Keratinocyte (primary cell): ENCODE results near the gene TMC7.

Source experiments
- EZH2 ChIP-seq: IDR thresholded peaks from one replicate; pipeline ENCODE4 v1.6.1; 2012; ENCODE audit warnings: inconsistent platforms, mild to moderate bottlenecking, low read length, moderate library complexity
- TF ChIP-seq, protein P1 (sequence below), 3 experiments: IDR thresholded peaks in 1 of 3; conservative IDR thresholded peaks in 1 of 3; optimal IDR thresholded peaks in 1 of 3; 2 replicates in 2 of 3; 3 replicates in 1 of 3; pipeline versions ENCODE3 to v1.5.1; 2011; ENCODE audit warnings: low read length in 3 of 3, mild to moderate bottlenecking in 3 of 3, moderate library complexity in 2 of 3, control low read depth in 1 of 3, inconsistent platforms in 1 of 3; ENCODE audit not compliant: insufficient read depth in 2 of 3; ENCODE audit errors: extremely low read depth in 1 of 3

DNA sequence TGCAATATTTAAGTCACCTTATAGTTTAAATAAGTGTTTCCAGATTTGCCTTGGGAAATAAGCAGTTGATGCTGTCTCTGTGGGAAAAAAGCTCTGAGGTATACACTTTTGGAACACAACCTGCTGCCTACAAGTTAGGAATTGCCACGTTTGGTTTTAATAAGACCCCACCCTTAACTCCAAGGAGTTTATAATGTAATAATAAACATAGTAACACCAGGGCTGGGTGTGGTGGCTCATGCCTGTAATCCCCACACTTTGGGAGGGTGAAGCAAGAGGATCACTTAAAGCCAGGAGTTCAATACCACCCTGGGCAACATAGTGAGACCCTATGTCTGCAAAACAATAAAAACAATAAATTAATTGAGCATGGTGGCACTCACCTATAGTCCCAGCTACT is 41.7 kb upstream of the TMC7 start:
- TF ChIP-seq EZH2: no peak
- TF ChIP-seq, protein P1, sequence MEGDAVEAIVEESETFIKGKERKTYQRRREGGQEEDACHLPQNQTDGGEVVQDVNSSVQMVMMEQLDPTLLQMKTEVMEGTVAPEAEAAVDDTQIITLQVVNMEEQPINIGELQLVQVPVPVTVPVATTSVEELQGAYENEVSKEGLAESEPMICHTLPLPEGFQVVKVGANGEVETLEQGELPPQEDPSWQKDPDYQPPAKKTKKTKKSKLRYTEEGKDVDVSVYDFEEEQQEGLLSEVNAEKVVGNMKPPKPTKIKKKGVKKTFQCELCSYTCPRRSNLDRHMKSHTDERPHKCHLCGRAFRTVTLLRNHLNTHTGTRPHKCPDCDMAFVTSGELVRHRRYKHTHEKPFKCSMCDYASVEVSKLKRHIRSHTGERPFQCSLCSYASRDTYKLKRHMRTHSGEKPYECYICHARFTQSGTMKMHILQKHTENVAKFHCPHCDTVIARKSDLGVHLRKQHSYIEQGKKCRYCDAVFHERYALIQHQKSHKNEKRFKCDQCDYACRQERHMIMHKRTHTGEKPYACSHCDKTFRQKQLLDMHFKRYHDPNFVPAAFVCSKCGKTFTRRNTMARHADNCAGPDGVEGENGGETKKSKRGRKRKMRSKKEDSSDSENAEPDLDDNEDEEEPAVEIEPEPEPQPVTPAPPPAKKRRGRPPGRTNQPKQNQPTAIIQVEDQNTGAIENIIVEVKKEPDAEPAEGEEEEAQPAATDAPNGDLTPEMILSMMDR (optimal IDR thresholded peaks at IDR 0.05 in 1 of 3, IDR thresholded peaks at IDR 0.05 in 1 of 3, conservative IDR thresholded peaks at IDR 0.05 in 1 of 3; ENCODE audit: extremely low read depth in 1 of 3, insufficient read depth in 2 of 3, low read length in 3 of 3): no peak
